HepG2 (cell line): ENCODE results near the gene GUCY2D. TPM values are rescaled to one million over a fixed set of nuclear protein-coding genes. Genes with fewer than 3 reads are reported as not detected.

Experiments used
- ATAC-seq: fragments of 200-7000 bp; cut with Tn5 transposase; 3 replicates; pipeline ENCODE4 v1.9.1; 2020; ENCODE audit warnings: mild to moderate bottlenecking, moderate library complexity
- BruUV-seq: library from RNA; stranded (reverse); fragments of 400-500 nt; replicated peaks from 2 replicates; lab custom pipeline; 2021; lab: Mats Ljungman, UMichigan
- CTCF ChIA-PET: fragments of 300-600 bp; formaldehyde crosslinking; extraction: SDS; loops from one replicate; lab custom pipeline; 2021; ENCODE audit warnings: low total read pairs, inconsistent platforms, low intra/inter-chr PET ratio; lab: Yijun Ruan, JAX
- POLR2A ChIA-PET: fragments of 350-600 bp; sonication (Branson Sonifier 250); formaldehyde crosslinking; loops from one replicate; lab custom pipeline; 2020; ENCODE audit warnings: antibody characterized with exemption, inconsistent platforms; lab: Yijun Ruan, JAX
- DNase-seq: peaks from one replicate; pipeline ENCODE4 v3.0.0-alpha.2; 2015; ENCODE audit warnings: low spot score
- FAIRE-seq: peaks from 3 replicates; lab custom pipeline; 2011; peaks lifted over from hg19 to GRCh38; lab: Jason Lieb, UNC
- H2AFZ ChIP-seq: one replicate; pipeline ENCODE4 v1.6.1; 2011; ENCODE audit warnings: low read length, inconsistent platforms
- H3K27ac ChIP-seq: fragments of 300-600 bp; 3 replicates; pipeline ENCODE4 v1.8.0; 2011; ENCODE audit warnings: mixed run types, mild to moderate bottlenecking, mixed read lengths, low read length, inconsistent platforms; ENCODE audit not compliant: insufficient read depth; ENCODE audit errors: extremely low read length
- H3K27me3 ChIP-seq, 2 experiments: fragments of 200-600 bp in 1 of 2; 2 replicates in 1 of 2; 3 replicates in 1 of 2; pipeline versions ENCODE4 v1.6.0 to v1.8.0; 2011; ENCODE audit warnings: low read length in 2 of 2, mild to moderate bottlenecking in 2 of 2, moderate library complexity in 2 of 2, inconsistent platforms in 1 of 2; ENCODE audit not compliant: insufficient read depth in 2 of 2, control insufficient read depth in 1 of 2
- H3K36me3 ChIP-seq, 2 experiments: fragments of 200-600 bp in 1 of 2; replicated peaks in 1 of 2; 2 replicates in 1 of 2; 3 replicates in 1 of 2; pipeline versions ENCODE4 v1.5.1 to v1.8.0; 2011; ENCODE audit warnings: low read length in 2 of 2, inconsistent platforms in 1 of 2; ENCODE audit not compliant: insufficient read depth in 2 of 2, control insufficient read depth in 1 of 2
- H3K4me1 ChIP-seq: 2 replicates; pipeline ENCODE4 v1.5.1; 2012; ENCODE audit warnings: low read length, inconsistent platforms; ENCODE audit not compliant: insufficient read depth
- H3K4me2 ChIP-seq: 2 replicates; pipeline ENCODE4 v1.6.0; 2011; ENCODE audit warnings: low read depth, low read length, inconsistent platforms
- H3K4me3 ChIP-seq, 3 experiments: fragments of 200-600 bp in 1 of 3; sonication (generic), shearing (Covaris generic) in 1 of 3; replicated peaks in 1 of 3; 2 replicates each; pipeline ENCODE4 v1.5.1; 2011 to 2016; ENCODE audit warnings: low read length in 3 of 3, inconsistent platforms in 2 of 3, low read depth in 2 of 3, mild to moderate bottlenecking in 2 of 3, control low read depth in 1 of 3, mixed read lengths in 1 of 3; ENCODE audit not compliant: insufficient read depth in 1 of 3
- H3K79me2 ChIP-seq: one replicate; pipeline ENCODE4 v1.6.1; 2011; ENCODE audit warnings: low read length, inconsistent platforms; ENCODE audit not compliant: insufficient read depth
- H3K9ac ChIP-seq: 2 replicates; pipeline ENCODE4 v1.6.0; 2011; ENCODE audit warnings: mild to moderate bottlenecking, low read depth, low read length, inconsistent platforms; ENCODE audit not compliant: insufficient read depth
- H3K9me3 ChIP-seq: 2 replicates; pipeline ENCODE4 v1.5.1; 2012; ENCODE audit warnings: mild to moderate bottlenecking, low read length
- H4K20me1 ChIP-seq: 2 replicates; pipeline ENCODE4 v1.6.0; 2011; ENCODE audit warnings: inconsistent platforms, mild to moderate bottlenecking, low read length, moderate library complexity; ENCODE audit not compliant: insufficient read depth
- ESRRA ChIP-seq: sonication (generic); formaldehyde crosslinking; IDR thresholded peaks from 2 replicates; pipeline ENCODE4 v1.5.1; 2020; ENCODE audit warnings: mild to moderate bottlenecking, low read depth, missing genetic modification reagents
- ETV5 ChIP-seq: IDR thresholded peaks from 2 replicates; pipeline ENCODE4 v1.6.1; 2018; ENCODE audit warnings: missing biosample characterization, missing genetic modification reagents, inconsistent platforms, borderline replicate concordance
- FOSL2 ChIP-seq: sonication (generic); formaldehyde crosslinking; IDR thresholded peaks from 2 replicates; pipeline ENCODE4 v1.4.0; 2020; ENCODE audit warnings: missing genetic modification reagents
- FOXP1 ChIP-seq, 2 experiments: fragments of 450-650 bp in 1 of 2; IDR thresholded peaks; 2 replicates each; pipeline ENCODE4 v1.6.1; 2017 to 2018; ENCODE audit warnings: antibody characterized with exemption in 1 of 2
- IRF1 ChIP-seq: sonication (generic); formaldehyde crosslinking; IDR thresholded peaks from 2 replicates; pipeline ENCODE4 v1.4.0; 2020; ENCODE audit warnings: low read depth, mild to moderate bottlenecking, missing genetic modification reagents
- NFIB ChIP-seq: sonication (generic); formaldehyde crosslinking; IDR thresholded peaks from 2 replicates; pipeline ENCODE4 v1.9.0; 2021; ENCODE audit warnings: missing genetic modification reagents, mild to moderate bottlenecking, borderline replicate concordance
- NR0B2 ChIP-seq: sonication (generic); formaldehyde crosslinking; IDR thresholded peaks from 2 replicates; pipeline ENCODE4 v1.4.0; 2020; ENCODE audit warnings: mild to moderate bottlenecking, missing genetic modification reagents
- NR2F6 ChIP-seq, 2 experiments: IDR thresholded peaks; 2 replicates each; pipeline ENCODE4 v1.6.1; 2016; ENCODE audit warnings: antibody characterized with exemption in 1 of 2, mild to moderate bottlenecking in 1 of 2
- PCBP2 ChIP-seq: fragments of 200-400 bp; formaldehyde crosslinking; optimal IDR thresholded peaks from 2 replicates; pipeline ENCODE3; 2018; ENCODE audit warnings: low read length, low read depth; ENCODE audit not compliant: poor library complexity, severe bottlenecking
- REPIN1 ChIP-seq: sonication (generic); formaldehyde crosslinking; IDR thresholded peaks from 2 replicates; pipeline ENCODE4 v1.8.0; 2022; ENCODE audit warnings: missing genetic modification reagents, low read depth, mild to moderate bottlenecking, borderline replicate concordance
- TBL1XR1 ChIP-seq: fragments of 150-350 bp; IDR thresholded peaks from 2 replicates; pipeline ENCODE4 v1.6.1; 2014; ENCODE audit warnings: borderline replicate concordance, low read length; ENCODE audit not compliant: partially characterized antibody
- TEAD3 ChIP-seq: optimal IDR thresholded peaks from 2 replicates; pipeline ENCODE3; 2016; ENCODE audit warnings: borderline replicate concordance
- TERF1 ChIP-seq: sonication (generic); formaldehyde crosslinking; IDR thresholded peaks from 2 replicates; pipeline ENCODE4 v1.8.0; 2022; ENCODE audit warnings: mild to moderate bottlenecking, missing genetic modification reagents, moderate library complexity
- YY1 ChIP-seq: IDR thresholded peaks from 2 replicates; pipeline ENCODE4 v1.6.1; 2011; ENCODE audit warnings: low read length, low read depth, moderate library complexity, mild to moderate bottlenecking; ENCODE audit not compliant: insufficient read depth, insufficient replicate concordance
- ZBTB44 ChIP-seq: sonication (generic); formaldehyde crosslinking; IDR thresholded peaks from 2 replicates; pipeline ENCODE4 v1.4.0; 2020; ENCODE audit warnings: missing genetic modification reagents
- ZBTB7B ChIP-seq: sonication (generic); formaldehyde crosslinking; IDR thresholded peaks from 2 replicates; pipeline ENCODE4 v1.4.0; 2020; ENCODE audit warnings: missing genetic modification reagents
- ZFP36L1 ChIP-seq: sonication (generic); formaldehyde crosslinking; IDR thresholded peaks from 2 replicates; pipeline ENCODE4 v1.8.0; 2022; ENCODE audit warnings: mild to moderate bottlenecking, missing genetic modification reagents, moderate library complexity
- ZNF225 ChIP-seq: sonication (generic); formaldehyde crosslinking; IDR thresholded peaks from 2 replicates; pipeline ENCODE4 v1.4.0; 2020; ENCODE audit warnings: mild to moderate bottlenecking, missing genetic modification reagents
- ZNF460 ChIP-seq: sonication (generic); formaldehyde crosslinking; IDR thresholded peaks from 2 replicates; pipeline ENCODE4 v1.5.1; 2020; ENCODE audit warnings: missing genetic modification reagents, mild to moderate bottlenecking, borderline replicate concordance
- ZNF547 ChIP-seq: sonication (generic); formaldehyde crosslinking; IDR thresholded peaks from 2 replicates; pipeline ENCODE4 v1.5.1; 2020; ENCODE audit warnings: mild to moderate bottlenecking, missing genetic modification reagents
- ZNF713 ChIP-seq: sonication (generic); formaldehyde crosslinking; IDR thresholded peaks from 2 replicates; pipeline ENCODE4 v1.4.0; 2020; ENCODE audit warnings: mild to moderate bottlenecking, missing genetic modification reagents
- WGBS: methylation state at CpG from one replicate; pipeline ENCODE4 v1.1.6; 2017; ENCODE audit warnings: low lambda C conversion rate; 5-methylcytosine and 5-hydroxymethylcytosine counted together
- in situ Hi-C: cut with HindIII; loops from 2 replicates; pipeline ENCODE4 v1.10.0; 2017; ENCODE audit warnings: low pct_unique_long_range_greater_than_20kb; ENCODE audit not compliant: extremely low pct_ligation_motif_present
- intact Hi-C: fragments of 100-400 bp; cut with micrococcal nuclease; formaldehyde crosslinking; loops from one replicate; pipeline ENCODE4 v1.10.0; 2022; ENCODE audit not compliant: unreplicated experiment
- polyA plus RNA-seq, 8 experiments: library from polyadenylated mRNA; depleted of rRNA in 3 of 8; stranded (reverse) in 7 of 8; unstranded in 1 of 8; fragments of >200 nt; fragmentation: Illumina TruSeq in 4 of 8; extraction: Trizol in 4 of 8; gene quantifications; 2 replicates each; pipeline versions ENCODE4 v1.2.1 to v1.2.3, GENCODE V29; 2011 to 2016; ENCODE audit warnings: low read depth in 4 of 8, missing spikeins in 1 of 8, mixed read lengths in 1 of 8; ENCODE audit not compliant: insufficient read depth in 1 of 8
- total RNA-seq, 5 experiments: library from RNA; depleted of rRNA; stranded (reverse); fragments of >200 nt; fragmentation: Illumina TruSeq; extraction: Trizol; gene quantifications; 2 replicates each; pipeline ENCODE4 v1.2.3, GENCODE V29; 2016; ENCODE audit warnings: low read depth in 1 of 5

The GUCY2D gene
- total and polyA plus RNA-seq, 2 of the 13 experiments (the other 11 are each of a cell fraction or from before 2014, with no cell fraction given), result not detected

GRCh38 chr17:8021565-8022359 is 19.3 kb downstream of the GUCY2D start:
- 25% methylated on average over 9 of the region's 13 CpGs for WGBS
- TF ChIP-seq TERF1 (CRISPR knock-in tag) (no peak), TBL1XR1 (no peak), ZBTB44 (no peak), PCBP2 (no peak), ZNF225 (CRISPR knock-in tag) (no peak), ZNF547 (no peak), YY1 (no peak), ZNF460 (peak; percentile 92), NFIB (CRISPR knock-in tag) (no peak), FOSL2 (CRISPR knock-in tag) (peak; percentile 52), ZBTB7B (CRISPR knock-in tag) (no peak), ESRRA (no peak), IRF1 (no peak), ZNF713 (CRISPR knock-in tag) (no peak), REPIN1 (CRISPR knock-in tag) (no peak), ETV5 (CRISPR knock-in tag) (no peak; the same call in 1 of the 2 replicates), TEAD3 (CRISPR knock-in tag) (peak; percentile 19), NR0B2 (CRISPR knock-in tag) (no peak), NR2F6 (IDR thresholded peaks at IDR 0.05) (no peak), NR2F6 (CRISPR knock-in tag; IDR thresholded peaks at IDR 0.05) (peak; percentile 26; the same call in 1 of the 2 replicates), ZFP36L1 (CRISPR knock-in tag) (no peak), FOXP1 (IDR thresholded peaks at IDR 0.05) (no peak), FOXP1 (CRISPR knock-in tag; IDR thresholded peaks at IDR 0.05) (0 out of 2 replicates have a peak, but pooled peaks have one; percentile 26)

More at GRCh38 chr17:8021565-8022359, 19.3 kb downstream of the GUCY2D start:
- in situ Hi-C loops (no loop called here), intact Hi-C loops (no loop called here)
- H3K9me3 ChIP-seq, result no peaks in the 10 kb centered on the region
- FAIRE-seq (no peak), DNase-seq (no peak), ATAC-seq (no peak)
- H3K4me2 ChIP-seq, result no peak overlapping the region
- ChIA-PET CTCF (no interaction called here), POLR2A (no interaction called here)
- no TSS peak for BruUV-seq
- H3K27me3 ChIP-seq, result peaks cover 1 to 51% of the 10 kb centered on the region in 2 experiments
- peaks cover 24% of the 10 kb centered on the region for H3K4me1 ChIP-seq
- no peaks in the 10 kb centered on the region for H3K79me2 ChIP-seq
- H3K36me3 ChIP-seq, result no peaks in the 10 kb centered on the region
- no peak overlapping the region for H3K9ac ChIP-seq
- no peak overlapping the region for H3K4me3 ChIP-seq
- H4K20me1 ChIP-seq, result no peaks in the 10 kb centered on the region
- no peak overlapping the region for H3K27ac ChIP-seq
- no peak overlapping the region for H2AFZ ChIP-seq
